ENCODE results near the gene PLEKHA3. TPM values are rescaled to one million over a fixed set of nuclear protein-coding genes. Genes with fewer than 3 reads are reported as not detected.

PLEKHA3 gene
- total RNA-seq, 2 experiments from 2014 or later, result 20.1 to 20.3 TPM

- intact Hi-C loops (cut with DNase I, micrococcal nuclease), result loop anchor here in 1 of 2 experiments (5.0 kb wide), 1 partner anchor 40 kb away; no protein-coding TSS in a partner anchor
- POLR2A ChIA-PET, result interaction anchor here (1.2 kb wide), 1 partner anchor 32 kb away, joined by 11 read pairs; the partner anchor contains the start of genes PJVK and PRKRA
- no peaks in the 10 kb centered on the region for H3K9me3 ChIP-seq (ENCODE audit: control insufficient read depth in 1 of 2, insufficient read depth in 1 of 2, low read length in 2 of 2)
- Mint-ChIP-seq H3K36me3 (ENCODE audit: low read depth) (peaks cover 31% of the 10 kb centered on the region), H3K4me3 (peak overlapping the region; percentile 99), H3K27me3 (no peaks in the 10 kb centered on the region), H3K27ac (peak overlapping the region; percentile 6), H3K4me1 (ENCODE audit: low read depth) (peaks cover 77% of the 10 kb centered on the region), H3K9me3 (no peaks in the 10 kb centered on the region)
- H3K36me3 ChIP-seq (ENCODE audit: insufficient read depth, low read length), result peaks cover 14% of the 10 kb centered on the region
- H3K27ac ChIP-seq (ENCODE audit: low read depth in 1 of 2, low read length in 2 of 2), result no peak overlapping the region
- TF ChIP-seq, protein P1, sequence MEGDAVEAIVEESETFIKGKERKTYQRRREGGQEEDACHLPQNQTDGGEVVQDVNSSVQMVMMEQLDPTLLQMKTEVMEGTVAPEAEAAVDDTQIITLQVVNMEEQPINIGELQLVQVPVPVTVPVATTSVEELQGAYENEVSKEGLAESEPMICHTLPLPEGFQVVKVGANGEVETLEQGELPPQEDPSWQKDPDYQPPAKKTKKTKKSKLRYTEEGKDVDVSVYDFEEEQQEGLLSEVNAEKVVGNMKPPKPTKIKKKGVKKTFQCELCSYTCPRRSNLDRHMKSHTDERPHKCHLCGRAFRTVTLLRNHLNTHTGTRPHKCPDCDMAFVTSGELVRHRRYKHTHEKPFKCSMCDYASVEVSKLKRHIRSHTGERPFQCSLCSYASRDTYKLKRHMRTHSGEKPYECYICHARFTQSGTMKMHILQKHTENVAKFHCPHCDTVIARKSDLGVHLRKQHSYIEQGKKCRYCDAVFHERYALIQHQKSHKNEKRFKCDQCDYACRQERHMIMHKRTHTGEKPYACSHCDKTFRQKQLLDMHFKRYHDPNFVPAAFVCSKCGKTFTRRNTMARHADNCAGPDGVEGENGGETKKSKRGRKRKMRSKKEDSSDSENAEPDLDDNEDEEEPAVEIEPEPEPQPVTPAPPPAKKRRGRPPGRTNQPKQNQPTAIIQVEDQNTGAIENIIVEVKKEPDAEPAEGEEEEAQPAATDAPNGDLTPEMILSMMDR (IDR thresholded peaks at IDR 0.05), result no peak
- H3K4me3 ChIP-seq (ENCODE audit: low read length), result no peak overlapping the region
- H3K27me3 ChIP-seq (ENCODE audit: control insufficient read depth in 1 of 2, insufficient read depth in 2 of 2, low read length in 2 of 2), result no peaks in the 10 kb centered on the region
- peaks cover 49% of the 10 kb centered on the region for H3K4me1 ChIP-seq (ENCODE audit: insufficient read depth, low read length)
- CTCF ChIA-PET, result interaction anchor here (0.7 to 1.9 kb wide), 5 partner anchors 10 to 59 kb away, joined by 4 to 6 read pairs (median 4); partner anchors contain the start of gene PRKRA
- ATAC-seq (ENCODE audit: poor library complexity), result no peak
- peak in 2 of 14 experiments; percentile 19 to 23 for DNase-seq
Observed at GRCh38 chr2:178482437-178482836, 2.2 kb downstream of the PLEKHA3 start.

DNA sequence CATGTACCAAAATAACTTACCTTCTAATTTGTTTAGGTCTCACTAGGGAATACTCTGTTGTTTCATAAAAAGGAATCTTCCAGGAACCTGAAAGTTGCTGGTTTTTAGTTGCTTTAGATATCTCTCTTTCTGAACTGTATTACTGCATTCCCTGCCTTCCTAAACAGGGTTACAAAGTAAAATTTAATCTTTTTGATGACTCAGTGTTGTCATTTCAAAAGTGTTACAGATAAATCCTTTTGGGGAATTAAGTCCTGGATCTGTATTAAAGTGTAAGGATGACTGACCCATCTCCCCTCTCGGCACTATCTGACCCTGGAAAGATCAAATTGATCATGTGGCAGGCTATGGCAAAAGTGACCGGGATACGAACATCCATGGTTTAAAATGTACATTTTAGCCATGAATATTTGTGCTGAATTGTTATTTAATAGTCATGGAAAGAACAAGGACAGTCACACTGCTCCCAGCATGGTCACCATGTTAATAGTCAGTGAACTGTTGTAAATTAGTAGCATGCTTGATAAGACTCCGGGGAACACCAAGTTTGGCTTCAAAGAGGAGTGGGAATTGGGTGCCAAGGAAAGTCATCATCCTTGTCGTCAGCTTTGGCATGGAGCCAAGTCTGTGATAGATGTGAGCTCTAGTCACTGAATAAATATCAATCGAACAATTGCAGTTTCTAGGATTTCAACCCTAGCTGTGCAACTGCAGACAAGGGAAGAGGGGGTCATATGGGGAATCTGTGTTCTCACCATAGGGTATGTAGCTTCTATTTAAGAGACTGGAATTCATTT lies 4.2 kb downstream of the PLEKHA3 start:
- no peaks in the 10 kb centered on the region for H3K27me3 ChIP-seq (ENCODE audit: control insufficient read depth in 1 of 2, insufficient read depth in 2 of 2, low read length in 2 of 2)
- peak in 2 of 14 experiments; percentile 16 to 23 for DNase-seq
- H3K27me3 Mint-ChIP-seq, result no peaks in the 10 kb centered on the region
- ChIA-PET POLR2A (interaction anchor here (0.7 kb wide), 1 partner anchor 16 kb away, joined by 3 read pairs; no protein-coding TSS in a partner anchor), CTCF (no interaction called here)
- no peak for ATAC-seq (ENCODE audit: poor library complexity)
- H3K9me3 ChIP-seq (ENCODE audit: control insufficient read depth in 1 of 2, insufficient read depth in 1 of 2, low read length in 2 of 2), result no peaks in the 10 kb centered on the region
- H3K36me3 ChIP-seq (ENCODE audit: insufficient read depth, low read length), result peaks cover 20% of the 10 kb centered on the region
- H3K4me1 ChIP-seq (ENCODE audit: insufficient read depth, low read length), result peaks cover 39% of the 10 kb centered on the region
- no peak overlapping the region for H3K4me3 Mint-ChIP-seq
- no peak overlapping the region for H3K27ac ChIP-seq (ENCODE audit: low read depth in 1 of 2, low read length in 2 of 2)
- no peak overlapping the region for H3K27ac Mint-ChIP-seq
- no peak overlapping the region for H3K4me3 ChIP-seq (ENCODE audit: low read length)
- TF ChIP-seq, protein P1 (IDR thresholded peaks at IDR 0.05), result no peak
- peaks cover 75% of the 10 kb centered on the region for H3K4me1 Mint-ChIP-seq (ENCODE audit: low read depth)
- intact Hi-C loops (cut with DNase I, micrococcal nuclease), result loop anchor here in 1 of 2 experiments (5.0 kb wide), 1 partner anchor 38 kb away; no protein-coding TSS in a partner anchor
- no peaks in the 10 kb centered on the region for H3K9me3 Mint-ChIP-seq
- peaks cover 42% of the 10 kb centered on the region for H3K36me3 Mint-ChIP-seq (ENCODE audit: low read depth)

DNA sequence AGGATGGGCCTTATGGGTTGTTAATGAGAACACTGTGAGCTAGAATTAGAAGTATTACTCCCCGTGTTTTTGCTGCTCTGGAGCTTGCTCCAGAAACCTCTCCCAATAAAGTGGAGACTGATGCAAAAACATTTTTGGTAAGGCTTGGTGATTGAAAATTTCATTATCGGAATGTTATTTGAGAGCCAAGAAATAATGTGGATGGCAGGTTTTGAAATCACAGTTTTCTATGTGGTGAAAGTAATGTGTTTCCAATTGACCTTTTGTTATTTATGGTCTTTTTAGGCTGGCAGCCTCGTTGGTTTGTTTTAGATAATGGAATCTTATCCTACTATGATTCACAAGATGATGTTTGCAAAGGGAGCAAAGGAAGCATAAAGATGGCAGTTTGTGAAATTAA lies 5.1 kb downstream of the PLEKHA3 start:
- ATAC-seq (ENCODE audit: poor library complexity), result no peak
- Histone ChIP-seq H3K4me1 (ENCODE audit: insufficient read depth, low read length) (peaks cover 32% of the 10 kb centered on the region), H3K4me3 (ENCODE audit: low read length) (no peak overlapping the region), H3K9me3 (ENCODE audit: control insufficient read depth in 1 of 2, insufficient read depth in 1 of 2, low read length in 2 of 2) (no peaks in the 10 kb centered on the region), H3K36me3 (ENCODE audit: insufficient read depth, low read length) (peaks cover 29% of the 10 kb centered on the region), H3K27me3 (ENCODE audit: control insufficient read depth in 1 of 2, insufficient read depth in 2 of 2, low read length in 2 of 2) (no peaks in the 10 kb centered on the region), H3K27ac (ENCODE audit: low read depth in 1 of 2, low read length in 2 of 2) (no peak overlapping the region)
- Mint-ChIP-seq H3K4me3 (no peak overlapping the region), H3K4me1 (ENCODE audit: low read depth) (peaks cover 74% of the 10 kb centered on the region), H3K27me3 (no peaks in the 10 kb centered on the region), H3K9me3 (no peaks in the 10 kb centered on the region), H3K27ac (no peak overlapping the region), H3K36me3 (ENCODE audit: low read depth) (peaks cover 52% of the 10 kb centered on the region)
- CTCF ChIA-PET, result no interaction called here
- DNase-seq, result no peak
- TF ChIP-seq, protein P1 (IDR thresholded peaks at IDR 0.05), result no peak
- intact Hi-C loops (cut with DNase I, micrococcal nuclease), result no loop called here
- POLR2A ChIA-PET, result interaction anchor here (0.7 kb wide), 1 partner anchor 15 kb away, joined by 3 read pairs; no protein-coding TSS in a partner anchor
